Mucosa of rectum (tissue), 2 donors: ENCODE results near the gene ABTB1.

Experiments
- H3K27ac ChIP-seq, 2 donors: one replicate each; pipeline ENCODE4 v1.7.0; 2013; ENCODE audit warnings: inconsistent platforms in 2 of 2, low read depth in 2 of 2, low read length in 2 of 2
- H3K27me3 ChIP-seq, 2 donors: one replicate each; pipeline ENCODE4 v1.7.0; 2013; ENCODE audit warnings: low read length in 2 of 2; ENCODE audit not compliant: control insufficient read depth in 2 of 2, insufficient read depth in 2 of 2
- H3K36me3 ChIP-seq, 2 donors: one replicate each; pipeline ENCODE4 v1.7.0; 2013; ENCODE audit warnings: low read length in 2 of 2; ENCODE audit not compliant: control insufficient read depth in 2 of 2, insufficient read depth in 2 of 2
- H3K4me1 ChIP-seq, 2 donors: one replicate each; pipeline ENCODE4 v1.7.0; 2013; ENCODE audit warnings: low read length in 2 of 2, mild to moderate bottlenecking in 1 of 2; ENCODE audit not compliant: control insufficient read depth in 2 of 2, insufficient read depth in 2 of 2
- H3K4me3 ChIP-seq, 2 donors: one replicate each; pipeline ENCODE4 v1.7.0; 2013; ENCODE audit warnings: low read length in 2 of 2
- H3K9ac ChIP-seq, 2 donors: one replicate each; pipeline ENCODE4 v1.7.0; 2013; ENCODE audit warnings: low read length in 2 of 2, low read depth in 1 of 2, mild to moderate bottlenecking in 1 of 2
- H3K9me3 ChIP-seq, 2 donors: one replicate each; pipeline ENCODE4 v1.7.0; 2013; ENCODE audit warnings: low read length in 2 of 2; ENCODE audit not compliant: control insufficient read depth in 2 of 2
- donor health status: healthy.
- donor health status: Normal muscosa, but diverticular disease.

Gene ABTB1

GRCh38 chr3:127672429-127673190 lies at the start of gene ABTB1:
Gene ABTB1, plus strand, starts transcription at chr3:127672952. Its CDS starts 74 bp downstream, at chr3:127673026.
- H3K4me3 ChIP-seq, result peak within 1 kb of the TSS; percentile 75 to 88
- H3K27ac ChIP-seq, result peak within 1 kb of the TSS; percentile 77 to 81
- H3K9ac ChIP-seq, result peak within 1 kb of the TSS; percentile 85 to 98
- H3K9me3 ChIP-seq, result no peaks in the 10 kb centered on the region
- H3K27me3 ChIP-seq, result no peaks in the 10 kb centered on the region
- peaks cover 0 to 4% of the 10 kb centered on the region in 2 donors for H3K36me3 ChIP-seq
- H3K4me1 ChIP-seq, result peaks cover 17% of the 10 kb centered on the region in 2 donors

GRCh38 chr3:127624063-127624462 lies 48.7 kb upstream of the ABTB1 start:
- Histone ChIP-seq H3K9me3 (no peaks in the 10 kb centered on the region), H3K4me1 (no peaks in the 10 kb centered on the region), H3K36me3 (peaks cover 5 to 15% of the 10 kb centered on the region in 2 donors), H3K4me3 (no peak overlapping the region), H3K27me3 (peaks cover 0 to 2% of the 10 kb centered on the region in 2 donors), H3K27ac (no peak overlapping the region), H3K9ac (no peak overlapping the region)

- peaks cover 1 to 6% of the 10 kb centered on the region in 2 donors for H3K36me3 ChIP-seq
- no peak overlapping the region for H3K9ac ChIP-seq
- H3K9me3 ChIP-seq, result no peaks in the 10 kb centered on the region
- peaks cover 0 to 8% of the 10 kb centered on the region in 2 donors for H3K27me3 ChIP-seq
- peaks cover 13% of the 10 kb centered on the region in 2 donors for H3K4me1 ChIP-seq
- H3K27ac ChIP-seq, result no peak overlapping the region
- H3K4me3 ChIP-seq, result no peak overlapping the region
Observed at GRCh38 chr3:127625821-127626220, 46.9 kb upstream of the ABTB1 start.

GRCh38 chr3:127628426-127628787 lies 44.3 kb upstream of the ABTB1 start:
- H3K36me3 ChIP-seq, result no peaks in the 10 kb centered on the region
- no peaks in the 10 kb centered on the region for H3K9me3 ChIP-seq
- peaks cover 13 to 15% of the 10 kb centered on the region in 2 donors for H3K4me1 ChIP-seq
- no peak overlapping the region for H3K4me3 ChIP-seq
- no peak overlapping the region for H3K27ac ChIP-seq
- no peak overlapping the region for H3K9ac ChIP-seq
- peaks cover 0 to 8% of the 10 kb centered on the region in 2 donors for H3K27me3 ChIP-seq

- no peak within 1 kb of the TSS for H3K27ac ChIP-seq
- peaks cover 0 to 8% of the 10 kb centered on the region in 2 donors for H3K27me3 ChIP-seq
- peak within 1 kb of the TSS; percentile 74 for H3K4me3 ChIP-seq
Observed at GRCh38 chr3:127628788-127629466, 43.8 kb upstream of the ABTB1 start, which contains the start of gene PODXL2. Gene PODXL2, plus strand, starts transcription at chr3:127629185. Its CDS starts 35 bp downstream, at chr3:127629220.

GRCh38 chr3:127629467-127630403 lies 43.0 kb upstream of the ABTB1 start:
- Histone ChIP-seq H3K4me3 (peak overlapping the region; percentile 74), H3K36me3 (no peaks in the 10 kb centered on the region), H3K4me1 (peaks cover 13 to 15% of the 10 kb centered on the region in 2 donors), H3K27ac (no peak overlapping the region), H3K9me3 (no peaks in the 10 kb centered on the region), H3K9ac (peak overlapping the region in 1 of 2 donors; percentile 56), H3K27me3 (peaks cover 0 to 8% of the 10 kb centered on the region in 2 donors)

More at GRCh38 chr3:127628788-127629466, 43.8 kb upstream of the ABTB1 start, which contains the start of gene PODXL2:
- peaks cover 13 to 15% of the 10 kb centered on the region in 2 donors for H3K4me1 ChIP-seq
- no peaks in the 10 kb centered on the region for H3K36me3 ChIP-seq
- peak within 1 kb of the TSS in 1 of 2 donors; percentile 56 for H3K9ac ChIP-seq
- no peaks in the 10 kb centered on the region for H3K9me3 ChIP-seq

- Histone ChIP-seq H3K4me1 (peaks cover 13 to 15% of the 10 kb centered on the region in 2 donors), H3K4me3 (no peak overlapping the region)
Observed at GRCh38 chr3:127630811-127631714, 41.7 kb upstream of the ABTB1 start.

GRCh38 chr3:127632035-127632820 lies 40.5 kb upstream of the ABTB1 start:
- no peaks in the 10 kb centered on the region for H3K36me3 ChIP-seq
- no peak overlapping the region for H3K27ac ChIP-seq
- no peaks in the 10 kb centered on the region for H3K9me3 ChIP-seq
- H3K4me3 ChIP-seq, result no peak overlapping the region
- no peak overlapping the region for H3K9ac ChIP-seq
- H3K4me1 ChIP-seq, result peaks cover 13 to 15% of the 10 kb centered on the region in 2 donors
- H3K27me3 ChIP-seq, result peaks cover 0 to 6% of the 10 kb centered on the region in 2 donors

More at GRCh38 chr3:127630811-127631714, 41.7 kb upstream of the ABTB1 start:
- H3K9ac ChIP-seq, result no peak overlapping the region
- peaks cover 0 to 6% of the 10 kb centered on the region in 2 donors for H3K27me3 ChIP-seq
- no peaks in the 10 kb centered on the region for H3K36me3 ChIP-seq
- H3K27ac ChIP-seq, result no peak overlapping the region
- no peaks in the 10 kb centered on the region for H3K9me3 ChIP-seq
